Measurements from ENCODE around the gene CASTOR1.

CASTOR1 gene

GRCh38 chr22:30263883-30264282 lies 25.4 kb downstream of the CASTOR1 start:
- DNase-seq: no peak

- DNase-seq: peak; percentile 58
Observed at GRCh38 chr22:30262917-30263741, 26.2 kb downstream of the CASTOR1 start.

- DNase-seq: no peak
Observed at GRCh38 chr22:30262112-30262511, 27.2 kb downstream of the CASTOR1 start.

GRCh38 chr22:30261134-30261533 lies 28.2 kb downstream of the CASTOR1 start:
- DNase-seq: no peak

GRCh38 chr22:30260682-30261081 lies 28.6 kb downstream of the CASTOR1 start:
- DNase-seq: no peak

GRCh38 chr22:30260276-30260675 lies 29.0 kb downstream of the CASTOR1 start:
- DNase-seq: no peak

- no peak for DNase-seq
Observed at GRCh38 chr22:30254314-30254713, 35.0 kb downstream of the CASTOR1 start.

GRCh38 chr22:30253205-30253852 lies 36.0 kb downstream of the CASTOR1 start:
- DNase-seq: no peak

- DNase-seq: no peak
Observed at GRCh38 chr22:30252411-30253204, 36.7 kb downstream of the CASTOR1 start.

- DNase-seq: no peak
Observed at GRCh38 chr22:30251711-30252110, 37.6 kb downstream of the CASTOR1 start.

GRCh38 chr22:30250661-30251267 lies 38.5 kb downstream of the CASTOR1 start:
- DNase-seq: no peak

- DNase-seq: no peak
Observed at GRCh38 chr22:30250039-30250565, 39.2 kb downstream of the CASTOR1 start.

GRCh38 chr22:30249049-30250038 lies 40.0 kb downstream of the CASTOR1 start:
- DNase-seq: no peak

- no peak for DNase-seq
Observed at GRCh38 chr22:30248484-30248883, 40.8 kb downstream of the CASTOR1 start.

- no peak for DNase-seq
Observed at GRCh38 chr22:30247974-30248373, 41.3 kb downstream of the CASTOR1 start.

- DNase-seq: no peak
Observed at GRCh38 chr22:30247561-30247960, 41.7 kb downstream of the CASTOR1 start.

- peak; percentile 40 for DNase-seq
Observed at GRCh38 chr22:30246814-30247376, 42.4 kb downstream of the CASTOR1 start.

- DNase-seq: peak; percentile 91
Observed at GRCh38 chr22:30245985-30246813, 43.1 kb downstream of the CASTOR1 start, which contains the start of gene LIF. Gene LIF, minus strand, starts transcription at chr22:30246759. Its CDS starts 64 bp downstream, at chr22:30246695.

- no peak for DNase-seq
Observed at GRCh38 chr22:30245181-30245984, 43.9 kb downstream of the CASTOR1 start.

All from right kidney (tissue), 1 donor.